SU-DHL-6 (cell line): Measurements from ENCODE around the gene HDGFL3.

Source experiments
- CTCF ChIP-seq: fragments of 200-600 bp; sonication (generic); IDR thresholded peaks from one replicate; pipeline ENCODE4 v1.5.1; 2017; ENCODE audit warnings: antibody characterized with exemption, mild to moderate bottlenecking, low read length, moderate library complexity; ENCODE audit not compliant: insufficient read depth, poor library complexity, severe bottlenecking
- EZH2phosphoT487 ChIP-seq: fragments of 200-600 bp; sonication (generic), shearing (Covaris generic); conservative IDR thresholded peaks from 2 replicates; pipeline ENCODE4 v1.6.1; 2018; ENCODE audit warnings: mild to moderate bottlenecking, antibody characterized with exemption, low read length, moderate library complexity, mixed read lengths

GRCh38 chr15:83090465-83090864, 117.2 kb downstream of the HDGFL3 start:
- TF ChIP-seq EZH2phosphoT487 (no peak), CTCF (no peak)
